Stimulated activated CD8-positive, alpha-beta memory T cell treated with anti-CD3 and anti-CD28 coated beads, Interleukin-2, amount 100 ng/mL, for 48 hours (primary cell): ENCODE measurements around the gene SBK2.
"Not testable (repeated sequence)": the region's sequence is repeated elsewhere in the genome, so short reads cannot be mapped to it uniquely, and the experiment has no call there.

Experiments used
- DNase-seq, 2 donors: peaks; one replicate each; pipeline ENCODE4 v3.0.0-alpha.2; 2020; ENCODE audit warnings: low read depth in 2 of 2

Gene SBK2, protein sequence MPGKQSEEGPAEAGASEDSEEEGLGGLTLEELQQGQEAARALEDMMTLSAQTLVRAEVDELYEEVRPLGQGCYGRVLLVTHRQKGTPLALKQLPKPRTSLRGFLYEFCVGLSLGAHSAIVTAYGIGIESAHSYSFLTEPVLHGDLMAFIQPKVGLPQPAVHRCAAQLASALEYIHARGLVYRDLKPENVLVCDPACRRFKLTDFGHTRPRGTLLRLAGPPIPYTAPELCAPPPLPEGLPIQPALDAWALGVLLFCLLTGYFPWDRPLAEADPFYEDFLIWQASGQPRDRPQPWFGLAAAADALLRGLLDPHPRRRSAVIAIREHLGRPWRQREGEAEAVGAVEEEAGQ

DNA sequence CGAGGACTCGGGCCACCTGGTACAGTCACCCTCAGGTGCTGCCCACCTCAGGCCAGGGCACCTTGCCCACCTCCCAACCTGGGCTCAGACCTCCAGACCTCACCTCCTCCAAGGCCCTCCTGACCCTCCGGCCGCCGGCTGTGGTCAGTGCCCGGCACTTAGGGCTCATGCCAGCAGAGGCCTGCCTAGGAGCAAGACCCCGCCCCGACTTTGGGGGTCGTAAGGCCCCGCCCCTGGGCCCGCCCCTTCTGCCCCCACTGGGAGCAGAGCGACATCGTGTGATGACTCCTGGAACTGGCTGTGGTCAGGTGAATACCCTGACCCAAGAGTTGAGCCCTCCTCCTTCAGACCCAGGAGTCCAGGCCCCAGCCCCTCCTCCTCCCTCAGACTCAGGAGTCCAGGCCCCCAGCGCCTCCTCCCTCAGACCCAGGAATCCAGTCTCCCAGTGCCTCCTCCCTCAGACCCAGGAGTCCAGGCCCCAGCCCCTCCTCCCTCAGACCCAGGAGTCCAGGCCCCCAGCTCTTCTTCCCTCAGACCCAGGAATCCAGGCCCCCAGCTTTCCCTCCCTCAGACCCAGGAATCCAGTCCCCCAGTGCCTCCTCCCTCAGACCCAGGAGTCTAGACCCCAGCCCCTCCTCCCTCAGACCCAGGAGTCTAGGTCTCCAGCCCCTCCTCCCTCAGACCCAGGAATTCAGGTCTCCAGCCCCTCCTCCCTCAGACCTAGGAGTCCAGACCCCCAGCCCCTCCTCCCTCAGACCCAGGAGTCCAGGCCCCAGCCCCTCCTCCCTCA is at the start of gene SBK2:
Gene SBK2, minus strand, starts transcription at position 183 of the 790 bp plus-strand sequence. CDS start 839 bp downstream, outside the sequence.
- no peak for DNase-seq

DNA sequence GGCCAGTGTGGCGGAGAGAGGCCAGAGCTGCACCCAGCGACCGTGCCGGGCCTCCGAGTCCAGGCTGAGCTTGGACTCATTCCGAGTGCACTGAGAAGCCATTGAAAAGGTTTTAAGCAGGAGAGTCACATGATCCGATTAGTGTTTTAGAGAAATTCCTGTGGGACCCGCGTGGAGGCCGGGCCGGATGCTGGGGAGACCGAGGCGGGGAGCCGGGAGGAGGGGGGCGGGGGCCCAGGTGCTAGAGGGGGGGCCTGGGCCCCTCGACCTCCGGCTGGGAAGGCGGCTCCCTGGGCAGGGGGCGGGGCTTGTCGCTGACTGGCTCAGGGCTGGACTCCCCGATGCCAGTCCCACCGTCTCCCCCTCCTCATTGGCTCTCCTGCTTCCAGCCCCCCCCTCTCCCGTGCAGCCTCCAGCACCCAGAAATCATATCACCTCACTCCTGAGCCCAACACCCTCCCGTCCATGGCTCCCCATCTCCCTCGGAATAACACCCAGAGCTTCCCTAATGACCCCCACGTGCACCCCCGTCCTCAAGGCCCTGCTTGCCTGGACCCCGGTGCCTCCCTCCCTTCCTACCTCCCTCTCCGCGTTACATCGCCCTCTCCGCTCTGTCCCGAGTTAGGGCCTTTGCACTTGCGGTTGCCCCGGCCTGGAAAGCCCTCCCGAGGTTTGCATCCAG is 48.9 kb upstream of the SBK2 start:
- DNase-seq: peak; percentile 27 to 55

DNA sequence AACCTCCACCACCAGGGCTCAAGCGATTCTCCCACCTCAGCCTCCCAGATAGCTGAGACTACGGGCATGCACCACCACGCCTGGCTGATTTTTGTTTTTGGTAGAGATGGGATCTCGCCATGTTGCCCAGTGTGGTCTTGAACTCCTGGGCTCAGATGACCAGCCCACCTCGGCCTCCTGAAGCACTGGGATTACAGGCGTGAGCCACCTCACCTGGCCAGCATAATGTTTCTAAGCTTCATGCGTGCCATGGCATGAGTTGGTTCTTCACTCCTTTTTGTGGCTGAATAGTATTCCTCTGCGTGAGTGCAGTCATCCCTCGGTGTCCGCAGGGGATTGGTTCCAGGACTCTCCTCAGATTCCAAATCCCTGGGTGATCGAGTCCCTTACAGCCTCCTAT is 47.9 kb upstream of the SBK2 start:
- no peak for DNase-seq

DNA sequence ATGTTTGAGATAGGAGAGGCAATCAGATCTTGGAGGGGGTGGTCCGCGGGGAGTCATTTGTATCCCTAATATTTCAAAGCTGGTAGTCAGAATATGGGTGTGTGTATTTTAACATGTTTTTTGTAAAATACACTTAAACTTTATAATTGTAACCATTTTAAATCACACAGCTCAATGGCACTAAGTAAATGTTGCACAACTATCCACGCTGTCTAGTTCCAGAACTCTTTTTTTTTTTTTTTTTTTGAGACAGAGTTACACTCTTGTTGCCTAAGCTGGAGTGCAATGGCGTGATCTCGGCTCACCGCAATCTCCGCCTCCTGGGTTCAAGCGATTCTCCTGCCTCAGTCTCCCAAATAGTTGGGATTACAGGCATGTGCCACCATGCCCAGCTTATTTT is 47.0 kb upstream of the SBK2 start:
- DNase-seq: not testable (repeated sequence)

DNA sequence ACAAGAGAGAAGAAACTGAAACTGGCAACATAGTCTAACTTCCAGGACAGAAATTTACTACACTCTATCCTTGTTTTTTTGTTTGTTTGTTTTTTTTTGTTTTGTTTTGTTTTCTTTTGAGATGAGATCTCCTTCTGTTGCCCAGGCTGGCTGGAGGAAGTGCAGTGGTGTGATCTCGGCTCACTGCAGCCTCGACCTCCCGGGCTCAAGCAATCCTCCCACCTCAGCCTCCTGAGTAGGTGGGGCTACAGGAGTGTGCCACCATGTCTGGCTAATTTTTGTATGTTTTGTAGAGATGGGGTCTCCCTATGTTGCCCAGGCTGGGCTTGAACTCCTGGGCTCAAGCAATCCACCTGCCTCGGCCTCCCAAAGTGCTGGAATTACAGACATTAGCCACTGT is 45.4 kb upstream of the SBK2 start:
- not testable (repeated sequence) for DNase-seq

DNA sequence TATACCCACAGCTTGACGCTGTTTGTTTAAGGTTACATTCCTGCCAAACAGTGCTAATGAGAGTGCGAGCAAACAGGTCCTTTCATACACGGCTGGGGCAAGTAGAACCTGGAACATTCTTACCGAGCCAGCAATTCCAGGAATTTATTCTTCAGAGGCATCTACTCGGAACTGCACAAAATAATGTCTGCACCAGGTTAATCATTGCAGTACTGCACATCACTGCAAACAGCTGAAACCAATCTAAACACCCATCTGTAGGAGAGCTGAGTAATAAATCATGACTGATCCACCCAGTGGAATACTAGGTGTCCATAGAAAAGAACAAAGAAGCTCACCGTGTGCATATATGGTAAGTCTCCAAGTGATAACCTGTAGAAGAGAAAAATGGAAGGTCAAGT is 44.9 kb upstream of the SBK2 start:
- no peak for DNase-seq

DNA sequence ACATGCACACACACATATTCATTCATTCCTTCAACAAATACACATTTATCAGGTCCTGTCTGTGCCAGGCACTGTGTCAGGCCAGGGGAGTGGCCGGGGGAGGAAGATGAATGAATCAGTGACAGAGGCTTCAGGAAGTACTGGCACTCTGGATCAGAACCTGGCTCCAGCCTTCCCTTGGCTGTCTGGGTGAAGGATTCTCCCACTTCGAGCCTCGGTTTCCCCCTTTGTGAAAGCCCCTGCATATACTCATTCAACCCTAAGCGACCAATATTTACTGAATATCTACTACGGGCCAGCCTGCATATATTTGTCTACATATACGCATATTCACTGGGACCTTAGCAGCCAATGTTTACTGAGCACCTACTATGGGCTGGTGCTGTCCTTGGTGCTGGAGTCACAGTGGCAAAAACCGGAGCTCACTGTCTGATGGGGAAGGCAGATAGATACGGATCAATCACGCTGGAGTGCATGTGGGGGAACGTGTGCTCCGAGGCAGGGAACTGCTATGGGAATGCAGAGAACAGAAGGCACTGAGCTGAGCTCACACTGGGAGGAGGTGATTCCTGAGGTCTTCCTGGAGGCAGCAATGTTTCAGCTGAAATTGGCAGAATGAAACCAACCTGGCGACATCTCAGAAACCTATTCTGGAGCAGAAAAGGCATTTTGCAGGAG is 44.4 kb upstream of the SBK2 start:
- DNase-seq: no peak

DNA sequence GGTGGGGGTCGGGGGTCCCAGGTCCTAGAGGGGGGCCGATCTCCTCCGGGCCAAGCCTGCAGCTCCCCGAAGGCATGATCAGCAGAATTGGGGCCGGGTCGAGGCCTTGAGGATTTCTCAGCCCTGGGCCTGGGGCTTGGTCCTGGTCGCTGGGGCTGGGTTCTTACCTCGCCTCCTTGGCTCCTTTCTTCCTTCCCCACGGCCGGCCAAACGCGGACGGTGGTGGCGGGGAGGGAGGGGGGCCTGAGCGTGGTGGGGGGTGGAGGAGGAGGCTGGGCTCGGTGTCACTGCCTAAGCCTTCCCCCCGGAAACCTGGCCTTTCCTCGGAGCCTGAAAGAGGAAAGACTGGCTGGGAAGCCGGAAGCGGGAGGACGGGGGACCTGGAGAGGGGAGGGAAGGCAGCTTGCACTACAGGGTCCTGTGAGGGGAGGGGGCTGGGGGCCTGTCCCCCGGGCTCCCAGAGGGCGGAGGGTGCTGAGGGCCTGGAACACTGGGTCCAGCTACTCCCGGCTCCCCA is 43.8 kb upstream of the SBK2 start, which contains the start of gene ZNF579:
Gene ZNF579, minus strand, starts transcription at position 221 of the 517 bp plus-strand sequence. CDS start 1,209 bp downstream, outside the sequence.
- peak; percentile 60 to 80 for DNase-seq

DNA sequence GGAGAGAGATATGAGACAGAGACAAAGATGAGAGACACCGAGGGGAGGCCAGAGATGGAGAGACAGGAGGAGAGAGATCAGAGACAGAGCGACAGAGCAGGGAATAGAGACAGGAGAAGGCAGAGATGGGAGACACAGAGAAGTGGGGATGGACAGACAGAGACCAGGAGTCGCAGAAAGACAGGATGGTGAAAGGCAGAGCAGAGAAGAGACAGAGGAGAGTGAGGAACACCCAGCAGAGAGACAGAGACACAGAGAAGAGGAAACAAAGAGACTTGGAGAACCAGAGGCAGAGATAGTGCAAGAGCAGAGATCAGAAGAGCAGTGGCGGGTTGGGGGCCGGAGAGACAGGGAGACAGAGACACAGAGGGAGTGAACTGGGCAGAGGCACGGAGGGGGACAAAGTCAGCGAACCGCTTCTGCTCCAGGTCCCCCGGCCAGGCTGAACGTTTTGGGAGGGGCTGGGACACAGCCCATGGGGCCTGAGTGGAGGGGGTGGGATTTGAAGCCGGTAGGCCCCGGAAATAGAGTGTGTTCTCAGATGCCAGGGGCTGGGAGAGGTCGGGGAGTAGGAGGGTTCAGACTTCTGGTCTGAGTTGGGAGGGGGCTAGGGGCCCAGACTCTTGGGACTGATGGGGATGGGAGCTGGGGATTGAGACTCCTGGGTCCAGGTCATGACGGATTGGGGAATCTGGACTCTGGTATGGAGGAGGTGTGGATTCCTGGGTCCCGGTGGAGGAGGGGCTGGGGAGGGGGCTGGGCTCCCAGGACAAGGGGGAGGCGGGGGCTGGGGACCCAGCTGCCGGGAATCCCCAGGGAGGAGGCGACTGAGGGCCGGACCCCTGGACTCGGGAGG is 43.1 kb upstream of the SBK2 start:
- DNase-seq: no peak

DNA sequence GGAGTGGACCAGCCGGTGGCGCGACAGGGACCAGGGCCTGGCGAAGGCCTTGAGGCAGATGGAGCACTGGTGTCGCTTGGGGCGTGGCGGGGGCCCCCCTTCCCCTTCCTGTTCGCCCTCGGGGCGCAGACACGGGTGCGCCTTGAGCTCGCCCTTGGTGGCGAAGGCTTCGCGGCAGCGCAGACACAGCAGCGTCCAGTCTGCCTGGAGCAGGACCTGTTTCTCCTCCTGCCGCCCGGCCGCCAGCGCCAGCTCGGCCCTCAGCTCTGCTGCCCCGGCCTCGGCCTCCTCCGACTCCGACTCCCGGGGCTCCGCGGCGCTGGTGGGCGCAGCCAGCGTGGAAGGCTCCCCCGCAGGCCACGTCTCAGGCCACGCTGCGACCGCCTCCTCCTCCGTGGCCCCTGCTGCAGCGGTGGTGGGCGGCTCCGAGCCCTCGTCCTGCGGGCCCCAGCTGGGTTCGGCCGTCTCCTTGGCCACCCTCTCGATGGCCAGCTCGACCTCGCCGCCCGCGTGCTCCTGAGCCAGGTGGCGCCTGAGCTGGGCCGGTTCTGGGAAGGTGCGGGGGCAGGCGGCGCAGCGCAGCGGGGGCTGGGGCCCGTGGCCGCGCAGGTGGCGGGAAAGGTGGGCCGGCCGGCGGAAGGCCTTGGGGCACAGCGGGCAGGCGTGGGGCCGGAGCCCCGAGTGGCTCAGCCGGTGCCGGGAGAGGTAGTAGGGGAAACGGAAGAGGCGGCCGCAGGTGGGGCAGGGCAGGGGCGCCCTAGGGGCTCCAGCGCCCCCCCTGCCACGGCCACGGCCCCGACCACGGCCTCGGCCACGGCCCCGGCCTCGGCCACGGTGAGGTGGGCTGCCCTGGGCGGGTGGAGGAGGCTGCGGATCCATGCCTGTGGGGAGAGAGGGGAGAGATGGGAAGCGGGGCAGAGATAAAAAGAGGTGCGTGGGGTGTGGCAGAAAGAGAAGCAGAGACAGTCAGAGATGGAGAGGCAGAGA is 42.1 kb upstream of the SBK2 start:
- no peak for DNase-seq

DNA sequence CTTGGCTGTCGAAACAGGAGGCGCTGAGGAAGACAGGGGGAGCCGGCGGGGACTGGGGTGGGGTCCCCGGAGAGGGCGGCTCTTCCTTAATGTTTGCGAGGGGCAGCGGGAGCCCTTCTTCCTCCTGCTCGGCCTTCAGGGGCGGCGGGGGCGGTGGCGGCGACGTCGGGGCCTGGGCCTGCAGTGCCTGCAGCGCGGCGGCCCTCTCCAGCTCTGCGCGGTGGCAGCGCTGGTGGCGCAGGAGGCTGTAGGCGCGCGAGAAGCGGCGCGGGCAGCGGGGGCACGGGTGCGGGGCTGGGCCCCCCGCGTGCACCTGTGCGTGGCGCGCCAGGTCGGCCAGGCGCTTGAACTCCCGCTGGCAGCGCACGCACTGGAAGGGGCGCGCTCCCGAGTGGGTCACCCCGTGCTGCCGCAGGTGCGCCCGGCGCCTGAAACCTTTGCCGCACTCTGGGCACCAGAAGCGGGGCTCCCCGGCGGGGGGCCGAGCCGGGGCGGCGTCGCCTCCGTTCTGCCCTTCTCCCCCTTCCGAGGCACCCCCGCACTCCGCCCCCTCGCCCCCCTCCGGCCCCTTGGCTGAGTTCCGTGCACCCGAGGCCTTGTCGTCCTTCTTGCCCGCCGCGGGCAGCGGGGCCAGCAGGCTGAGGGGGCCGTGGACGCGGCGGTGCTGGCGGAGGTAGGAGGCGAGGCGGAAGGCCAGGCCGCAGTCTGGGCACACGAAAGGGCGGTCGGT is 41.3 kb upstream of the SBK2 start:
- no peak for DNase-seq

DNA sequence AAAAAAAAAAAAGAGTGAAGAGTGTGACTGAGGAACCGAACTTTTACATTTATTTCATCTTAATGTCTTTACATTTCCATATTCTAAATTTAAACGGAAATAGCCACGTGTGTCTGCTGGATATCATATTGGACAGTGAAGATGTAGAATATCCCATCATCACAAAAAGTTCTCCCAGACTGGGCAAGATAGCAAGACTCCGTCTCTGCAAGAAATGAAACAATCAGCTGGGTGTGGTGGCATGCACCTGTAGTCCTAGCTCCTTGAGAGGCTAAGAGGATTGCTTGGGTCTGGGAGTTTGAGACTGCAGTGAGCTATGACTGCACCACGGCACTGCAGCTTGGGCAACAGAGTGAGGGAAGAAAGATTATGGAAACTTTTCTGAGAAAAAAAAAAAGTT is 39.8 kb upstream of the SBK2 start:
- no peak for DNase-seq

DNA sequence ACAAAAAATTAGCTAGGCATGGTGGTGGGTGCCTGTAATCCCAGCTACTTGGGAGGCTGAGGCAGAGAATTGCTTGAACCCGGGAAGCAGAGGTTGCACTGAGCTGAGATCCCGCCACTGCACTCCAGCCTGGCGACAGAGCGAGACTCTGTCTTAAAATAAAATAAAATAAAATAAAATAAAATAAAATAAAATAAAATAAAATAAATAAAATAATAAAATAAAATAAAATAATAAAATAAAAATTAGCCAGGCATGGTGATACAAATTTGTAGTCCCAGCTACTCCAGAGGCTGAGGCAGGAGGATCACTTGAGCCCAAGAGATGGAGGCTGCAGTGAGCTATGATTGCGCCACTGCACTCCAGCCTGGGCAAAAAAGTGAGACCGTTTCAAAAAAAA is 37.0 kb upstream of the SBK2 start:
- DNase-seq: not testable (repeated sequence)

DNA sequence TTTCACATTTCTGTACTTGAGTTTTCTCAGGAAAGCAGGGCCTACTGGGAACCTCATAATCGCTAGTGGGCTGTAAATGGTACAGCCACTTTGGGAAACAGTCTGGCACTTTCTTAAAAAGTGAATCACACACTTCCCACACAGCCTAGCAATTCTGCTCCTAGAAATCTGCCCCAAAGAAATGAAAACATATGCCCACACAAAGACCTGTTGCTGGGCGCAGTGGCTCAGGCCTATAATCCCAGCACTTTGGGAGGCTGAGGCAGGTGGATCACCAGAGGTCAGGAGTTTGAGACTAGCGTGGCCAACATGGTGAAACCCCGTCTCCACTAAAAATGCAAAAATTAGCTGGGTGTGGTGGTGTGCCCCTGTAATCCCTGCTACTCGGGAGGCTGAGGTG is 32.5 kb upstream of the SBK2 start:
- not testable (repeated sequence) for DNase-seq

DNA sequence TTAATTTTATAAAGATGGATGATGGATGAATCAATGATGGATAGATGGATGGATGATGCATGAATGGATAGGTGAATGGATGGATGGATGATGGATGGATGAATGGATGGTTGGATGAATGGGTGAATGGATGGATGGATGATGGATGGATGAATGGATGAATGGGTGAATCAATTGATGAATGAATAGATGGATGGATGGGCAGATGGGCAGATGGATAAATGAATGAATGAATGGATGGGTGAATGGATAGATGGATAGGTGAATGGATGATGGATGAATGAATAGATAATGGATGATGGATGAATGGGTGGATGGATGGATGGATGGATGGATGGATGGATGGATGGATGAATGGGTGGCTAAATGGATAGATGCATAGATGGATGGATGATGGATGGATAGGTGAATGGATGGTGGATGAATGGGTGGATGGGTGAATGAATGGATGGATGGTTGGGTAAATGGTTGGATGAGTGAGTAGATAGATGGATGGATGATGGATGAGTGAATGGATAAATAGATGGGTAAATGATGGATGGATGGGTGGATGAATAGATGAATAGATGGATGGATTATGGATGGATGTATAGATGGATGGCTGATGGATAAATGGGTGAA is 30.9 kb upstream of the SBK2 start:
- no peak for DNase-seq

DNA sequence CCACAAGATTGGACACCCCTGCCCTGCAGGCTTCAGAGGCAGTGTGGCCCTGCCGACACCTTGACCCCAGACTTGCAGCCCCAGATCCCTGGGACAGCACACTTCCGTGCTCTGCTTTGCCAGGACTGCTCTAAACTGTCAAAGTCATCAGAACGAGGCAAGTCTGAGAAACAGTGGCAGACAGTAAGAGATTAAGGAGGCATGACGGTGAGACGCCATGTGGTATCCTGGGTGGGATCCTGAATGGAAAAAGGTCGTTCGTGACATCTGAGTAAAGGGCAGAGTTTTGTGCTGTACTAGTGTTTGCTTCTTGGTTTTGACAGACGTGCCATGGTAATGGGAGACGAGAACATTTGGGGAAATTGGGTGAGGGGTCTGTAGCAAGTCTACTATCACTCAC is 29.9 kb upstream of the SBK2 start:
- DNase-seq: no peak

DNA sequence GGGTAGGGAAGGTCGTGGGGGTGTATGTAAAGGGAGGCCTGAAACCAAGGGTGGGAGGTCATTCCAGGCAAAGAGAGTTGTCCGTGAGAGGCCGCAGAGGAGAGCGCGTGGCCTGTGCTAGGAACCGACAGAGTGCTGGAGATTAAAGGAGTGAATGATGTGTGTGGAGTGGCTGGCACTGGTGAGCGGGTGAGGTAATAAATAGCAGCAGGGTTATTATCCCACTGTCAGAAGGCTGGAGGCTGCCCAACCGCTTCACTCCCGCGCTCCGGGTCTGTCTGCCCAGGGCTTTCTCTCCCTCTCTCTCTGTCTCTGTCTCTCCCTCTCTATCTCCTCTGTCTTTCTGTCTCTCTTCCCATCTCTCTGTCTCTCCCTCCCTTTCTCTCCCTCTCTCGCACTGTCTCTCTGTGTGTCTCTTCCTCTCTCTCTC is 26.3 kb upstream of the SBK2 start:
- no peak for DNase-seq

DNA sequence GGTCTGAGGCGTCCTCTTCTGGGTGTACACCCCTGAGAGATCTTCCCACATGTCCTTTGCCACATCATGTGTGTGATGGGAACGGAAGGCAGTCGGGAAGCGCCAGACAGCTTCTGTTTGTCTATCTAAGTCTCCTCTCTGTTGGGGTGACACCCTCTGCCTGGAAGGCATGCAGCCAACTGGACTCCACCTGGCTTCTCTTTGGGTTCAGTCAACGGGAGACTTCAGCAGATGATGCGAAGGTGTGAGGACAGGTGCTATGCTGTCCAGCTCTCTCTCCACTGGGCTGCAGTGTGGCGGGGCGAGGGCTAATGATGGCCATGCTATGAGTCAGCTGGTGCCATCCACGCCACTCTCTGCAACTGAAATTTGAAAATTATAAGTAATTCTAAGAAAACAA is 22.8 kb upstream of the SBK2 start:
- DNase-seq: no peak
